Spleen (tissue), 7 donors: Measurements from ENCODE around the gene IL1RL2.

Source experiments
- CTCF ChIP-seq, 11 experiments: fragments of 200-600 bp in 7 of 11; fragments of 450-650 bp in 4 of 11; sonication (generic) in 4 of 11; IDR thresholded peaks in 8 of 11; conservative IDR thresholded peaks in 3 of 11; 1 replicate in 7 of 11; 2 replicates in 4 of 11; pipeline versions ENCODE4 v1.4.0 to v1.8.0; 2016 to 2021; ENCODE audit warnings: antibody characterized with exemption in 11 of 11, inconsistent platforms in 4 of 11, mild to moderate bottlenecking in 1 of 11
- POLR2AphosphoS5 ChIP-seq, 3 donors: sonication (generic); formaldehyde crosslinking; IDR thresholded peaks; one replicate each; pipeline ENCODE4 v1.5.1; 2017; ENCODE audit warnings: antibody characterized with exemption in 3 of 3
- donor health status: DM: no; HTN: no; CAD: no; lungs with moderate emphysema.
- donor health status: DM: no; HTN: no; CAD: no.
- donor health status: DM: no; HTN: no; CAD: no.

- TF ChIP-seq CTCF (IDR thresholded peaks at IDR 0.05 in 8 of 11, conservative IDR thresholded peaks at IDR 0.05 in 3 of 11) (no peak), POLR2AphosphoS5 (IDR thresholded peaks at IDR 0.05) (peak; percentile 58 to 86 (median 84))
Measured at GRCh38 chr2:102141970-102142828, 44.6 kb upstream of the IL1RL2 start, which contains the start of gene IL1R1.
